HG03060 (cell line): ENCODE results near the gene NDUFS5.
"Not testable (repeated sequence)": the region's sequence is repeated elsewhere in the genome, so short reads cannot be mapped to it uniquely, and the experiment has no call there.

Source experiments
- ATAC-seq: cut with Tn5 transposase; IDR thresholded peaks from one replicate; pipeline ENCODE4 v1.9.1; 2021; ENCODE audit warnings: low read depth, moderate number of reproducible peaks; ENCODE audit not compliant: unreplicated experiment

Gene NDUFS5

GRCh38 chr1:39061951-39062350 lies 35.8 kb downstream of the NDUFS5 start:
- no peak for ATAC-seq

GRCh38 chr1:39063191-39063590 lies 37.0 kb downstream of the NDUFS5 start:
- no peak for ATAC-seq

GRCh38 chr1:39063775-39064174 lies 37.6 kb downstream of the NDUFS5 start:
- ATAC-seq = no peak

GRCh38 chr1:39065542-39065941 lies 39.4 kb downstream of the NDUFS5 start:
- no peak for ATAC-seq

GRCh38 chr1:39068227-39068626 lies 42.1 kb downstream of the NDUFS5 start:
- ATAC-seq = not testable (repeated sequence)

GRCh38 chr1:39071557-39071956 lies 45.4 kb downstream of the NDUFS5 start:
- ATAC-seq = not testable (repeated sequence)

- no peak for ATAC-seq
Measured at GRCh38 chr1:39076127-39076798, 50.1 kb downstream of the NDUFS5 start.

GRCh38 chr1:39076799-39077148 lies 50.6 kb downstream of the NDUFS5 start:
- ATAC-seq = no peak

- no peak for ATAC-seq
Measured at GRCh38 chr1:39080269-39080826, 54.2 kb downstream of the NDUFS5 start.

- ATAC-seq = no peak
Measured at GRCh38 chr1:39080831-39081270, 54.7 kb downstream of the NDUFS5 start.

- ATAC-seq = no peak
Measured at GRCh38 chr1:39081271-39082009, 55.3 kb downstream of the NDUFS5 start.

GRCh38 chr1:39082010-39082799 lies 56.1 kb downstream of the NDUFS5 start:
- no peak for ATAC-seq

GRCh38 chr1:39082811-39083576 lies 56.8 kb downstream of the NDUFS5 start:
- ATAC-seq = no peak

- no peak for ATAC-seq
Measured at GRCh38 chr1:39084191-39084590, 58.0 kb downstream of the NDUFS5 start.
